ENCODE results near the gene NPTX2.

GRCh38 chr7:98628418-98628817 lies 11.3 kb downstream of the NPTX2 start:
- TF ChIP-seq, protein P1, sequence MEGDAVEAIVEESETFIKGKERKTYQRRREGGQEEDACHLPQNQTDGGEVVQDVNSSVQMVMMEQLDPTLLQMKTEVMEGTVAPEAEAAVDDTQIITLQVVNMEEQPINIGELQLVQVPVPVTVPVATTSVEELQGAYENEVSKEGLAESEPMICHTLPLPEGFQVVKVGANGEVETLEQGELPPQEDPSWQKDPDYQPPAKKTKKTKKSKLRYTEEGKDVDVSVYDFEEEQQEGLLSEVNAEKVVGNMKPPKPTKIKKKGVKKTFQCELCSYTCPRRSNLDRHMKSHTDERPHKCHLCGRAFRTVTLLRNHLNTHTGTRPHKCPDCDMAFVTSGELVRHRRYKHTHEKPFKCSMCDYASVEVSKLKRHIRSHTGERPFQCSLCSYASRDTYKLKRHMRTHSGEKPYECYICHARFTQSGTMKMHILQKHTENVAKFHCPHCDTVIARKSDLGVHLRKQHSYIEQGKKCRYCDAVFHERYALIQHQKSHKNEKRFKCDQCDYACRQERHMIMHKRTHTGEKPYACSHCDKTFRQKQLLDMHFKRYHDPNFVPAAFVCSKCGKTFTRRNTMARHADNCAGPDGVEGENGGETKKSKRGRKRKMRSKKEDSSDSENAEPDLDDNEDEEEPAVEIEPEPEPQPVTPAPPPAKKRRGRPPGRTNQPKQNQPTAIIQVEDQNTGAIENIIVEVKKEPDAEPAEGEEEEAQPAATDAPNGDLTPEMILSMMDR (IDR thresholded peaks at IDR 0.05): no peak
- no peak for TF ChIP-seq POLR2A (IDR thresholded peaks at IDR 0.05)

All from right lobe of liver (tissue), 4 donors.